ENCODE results near the gene TTC21A.

The TTC21A gene

GRCh38 chr3:39114456-39114855 lies 7.0 kb downstream of the TTC21A start:
- H3K4me3 ChIP-seq (ENCODE audit: control insufficient read depth, low read depth, low read length): no peak overlapping the region
- TF ChIP-seq CTCF (IDR thresholded peaks at IDR 0.05; ENCODE audit: control insufficient read depth, insufficient read depth, low read depth, low read length, missing control alignments): no peak
- DNase-seq (ENCODE audit: low read depth): no peak

- DNase-seq (ENCODE audit: low read depth): no peak
- no peak overlapping the region for H3K4me3 ChIP-seq (ENCODE audit: control insufficient read depth, low read depth, low read length)
- TF ChIP-seq CTCF (IDR thresholded peaks at IDR 0.05; ENCODE audit: control insufficient read depth, insufficient read depth, low read depth, low read length, missing control alignments): no peak
Observed at GRCh38 chr3:39115870-39116269, 8.4 kb downstream of the TTC21A start.

- H3K4me3 ChIP-seq (ENCODE audit: control insufficient read depth, low read depth, low read length): no peak overlapping the region
- DNase-seq (ENCODE audit: low read depth): no peak
- no peak for TF ChIP-seq CTCF (IDR thresholded peaks at IDR 0.05; ENCODE audit: control insufficient read depth, insufficient read depth, low read depth, low read length, missing control alignments)
Observed at GRCh38 chr3:39118079-39118478, 10.6 kb downstream of the TTC21A start.

GRCh38 chr3:39118931-39119660 lies 11.6 kb downstream of the TTC21A start:
- TF ChIP-seq CTCF (IDR thresholded peaks at IDR 0.05; ENCODE audit: control insufficient read depth, insufficient read depth, low read depth, low read length, missing control alignments): no peak
- DNase-seq (ENCODE audit: low read depth): no peak
- no peak overlapping the region for H3K4me3 ChIP-seq (ENCODE audit: control insufficient read depth, low read depth, low read length)

- no peak for DNase-seq (ENCODE audit: low read depth)
- no peak overlapping the region for H3K4me3 ChIP-seq (ENCODE audit: control insufficient read depth, low read depth, low read length)
- TF ChIP-seq CTCF (IDR thresholded peaks at IDR 0.05; ENCODE audit: control insufficient read depth, insufficient read depth, low read depth, low read length, missing control alignments): no peak
Observed at GRCh38 chr3:39121621-39122020, 14.1 kb downstream of the TTC21A start.

- no peak for DNase-seq (ENCODE audit: low read depth)
- TF ChIP-seq CTCF (IDR thresholded peaks at IDR 0.05; ENCODE audit: control insufficient read depth, insufficient read depth, low read depth, low read length, missing control alignments): no peak
- no peak overlapping the region for H3K4me3 ChIP-seq (ENCODE audit: control insufficient read depth, low read depth, low read length)
Observed at GRCh38 chr3:39122813-39123212, 15.3 kb downstream of the TTC21A start.
